ENCODE data around the gene NVL. TPM values are rescaled to one million over a fixed set of nuclear protein-coding genes. Genes with fewer than 3 reads are reported as not detected.

NVL gene
- total and polyA plus RNA-seq, 2 of the 4 experiments (the other 2 are of a cell fraction) = 16.5 to 18.4 TPM

DNA sequence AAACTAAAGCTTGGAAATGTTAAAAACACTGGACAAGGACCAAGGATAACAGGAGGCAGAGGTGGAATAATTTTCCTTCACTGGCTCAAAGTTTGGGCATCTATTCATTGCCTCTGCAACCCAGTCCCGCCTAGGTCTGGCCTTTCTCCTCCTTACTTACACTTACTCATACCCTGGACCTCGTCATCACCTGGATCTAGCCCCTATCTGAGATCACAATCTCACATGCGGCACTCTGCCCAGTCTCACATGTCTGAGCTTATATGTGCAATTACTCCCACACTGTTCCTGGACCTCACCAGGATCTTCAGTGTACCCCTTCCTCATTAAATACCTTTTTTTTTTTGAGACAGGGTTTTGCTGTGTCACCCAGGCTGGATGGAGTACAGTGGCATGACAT lies 37.6 kb downstream of the NVL start:
- Histone ChIP-seq H3K23ac (ENCODE audit: low read depth, low read length) (no peak overlapping the region), H3K14ac (replicated peaks; ENCODE audit: low read depth, low read length) (no peak overlapping the region), H3K4me2 (ENCODE audit: low read depth, low read length) (no peak overlapping the region), H2AK5ac (ENCODE audit: low read depth, low read length) (no peak overlapping the region), H3K9me3 (ENCODE audit: control insufficient read depth, insufficient read depth, low read length) (no peaks in the 10 kb centered on the region), H2BK15ac (ENCODE audit: low read depth, low read length) (no peak overlapping the region), H3K36me3 (ENCODE audit: control insufficient read depth, insufficient read depth, low read length) (peaks cover 30% of the 10 kb centered on the region), H3K4ac (ENCODE audit: low read depth, low read length) (no peak overlapping the region), H3K79me1 (ENCODE audit: low read depth in 1 of 2, low read length in 2 of 2) (no peaks in the 10 kb centered on the region; a peak in 1 of 4 replicates), H2BK5ac (ENCODE audit: low read depth, low read length, poor library complexity, severe bottlenecking) (no peak overlapping the region), H3K4me1 (ENCODE audit: control insufficient read depth, insufficient read depth, low read length) (no peaks in the 10 kb centered on the region), H4K20me1 (ENCODE audit: insufficient read depth, low read length) (no peaks in the 10 kb centered on the region), H3K27me3 (ENCODE audit: control insufficient read depth, insufficient read depth, low read length) (no peaks in the 10 kb centered on the region), H4K8ac (ENCODE audit: low read depth in 2 of 2, low read length in 2 of 2) (no peak overlapping the region), H3K18ac (ENCODE audit: low read depth, low read length) (no peak overlapping the region), H4K91ac (ENCODE audit: insufficient read depth, low read depth, low read length) (no peak overlapping the region), H3K56ac (ENCODE audit: extremely low read depth, insufficient read depth, low read length) (no peak overlapping the region), H3K9ac (ENCODE audit: low read depth, low read length) (no peak overlapping the region), H2BK20ac (ENCODE audit: low read depth, low read length) (no peak overlapping the region), H2AK9ac (replicated peaks; ENCODE audit: low read depth, low read length, poor library complexity) (no peak overlapping the region), H3K9me1 (ENCODE audit: insufficient read depth, low read length) (no peaks in the 10 kb centered on the region), H3K4me3 (ENCODE audit: insufficient read depth, low read depth, low read length) (no peak overlapping the region), H4K5ac (ENCODE audit: low read depth, low read length) (no peak overlapping the region), H3K27ac (ENCODE audit: insufficient read depth, low read length) (no peak overlapping the region), H2BK120ac (ENCODE audit: low read depth, low read length) (no peak overlapping the region), H2AFZ (replicated peaks; ENCODE audit: low read length, poor library complexity) (no peak overlapping the region)
- CTCF ChIA-PET = no interaction called here
- BruUV-seq (replicated peaks) = no TSS peak
- DNase-seq (no peak), ATAC-seq (ENCODE audit: low read depth) (no peak)
- POLR2A ChIA-PET (ENCODE audit: unreplicated experiment) = no interaction called here
- intact Hi-C loops (cut with micrococcal nuclease) = no loop called here
- 100% methylated on average over 2 of the region's 3 CpGs; no CpG with 5 or more reads in 1 of the 2 experiments for WGBS, 2 experiments (ENCODE audit: extremely low coverage in 2 of 2, insufficient read length in 1 of 2)
- in situ Hi-C loops (cut with MboI; ENCODE audit: low sequenced_read_pairs) = no loop called here
- TF ChIP-seq CHD1 (IDR thresholded peaks at IDR 0.05; ENCODE audit: low read depth, low read length) (no peak), FOS (IDR thresholded peaks at IDR 0.05; ENCODE audit: low read depth, low read length) (no peak), RAD21 (IDR thresholded peaks at IDR 0.05; ENCODE audit: low read length) (no peak), MAFK (IDR thresholded peaks at IDR 0.05; ENCODE audit: low read depth, low read length) (no peak), RCOR1 (IDR thresholded peaks at IDR 0.05; ENCODE audit: insufficient replicate concordance, low read length) (no peak)
- TF ChIP-seq, protein P1, sequence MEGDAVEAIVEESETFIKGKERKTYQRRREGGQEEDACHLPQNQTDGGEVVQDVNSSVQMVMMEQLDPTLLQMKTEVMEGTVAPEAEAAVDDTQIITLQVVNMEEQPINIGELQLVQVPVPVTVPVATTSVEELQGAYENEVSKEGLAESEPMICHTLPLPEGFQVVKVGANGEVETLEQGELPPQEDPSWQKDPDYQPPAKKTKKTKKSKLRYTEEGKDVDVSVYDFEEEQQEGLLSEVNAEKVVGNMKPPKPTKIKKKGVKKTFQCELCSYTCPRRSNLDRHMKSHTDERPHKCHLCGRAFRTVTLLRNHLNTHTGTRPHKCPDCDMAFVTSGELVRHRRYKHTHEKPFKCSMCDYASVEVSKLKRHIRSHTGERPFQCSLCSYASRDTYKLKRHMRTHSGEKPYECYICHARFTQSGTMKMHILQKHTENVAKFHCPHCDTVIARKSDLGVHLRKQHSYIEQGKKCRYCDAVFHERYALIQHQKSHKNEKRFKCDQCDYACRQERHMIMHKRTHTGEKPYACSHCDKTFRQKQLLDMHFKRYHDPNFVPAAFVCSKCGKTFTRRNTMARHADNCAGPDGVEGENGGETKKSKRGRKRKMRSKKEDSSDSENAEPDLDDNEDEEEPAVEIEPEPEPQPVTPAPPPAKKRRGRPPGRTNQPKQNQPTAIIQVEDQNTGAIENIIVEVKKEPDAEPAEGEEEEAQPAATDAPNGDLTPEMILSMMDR (conservative IDR thresholded peaks at IDR 0.05; ENCODE audit: low read depth, low read length) = no peak
- TF ChIP-seq, protein P2, sequence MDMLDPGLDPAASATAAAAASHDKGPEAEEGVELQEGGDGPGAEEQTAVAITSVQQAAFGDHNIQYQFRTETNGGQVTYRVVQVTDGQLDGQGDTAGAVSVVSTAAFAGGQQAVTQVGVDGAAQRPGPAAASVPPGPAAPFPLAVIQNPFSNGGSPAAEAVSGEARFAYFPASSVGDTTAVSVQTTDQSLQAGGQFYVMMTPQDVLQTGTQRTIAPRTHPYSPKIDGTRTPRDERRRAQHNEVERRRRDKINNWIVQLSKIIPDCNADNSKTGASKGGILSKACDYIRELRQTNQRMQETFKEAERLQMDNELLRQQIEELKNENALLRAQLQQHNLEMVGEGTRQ (IDR thresholded peaks at IDR 0.05; ENCODE audit: low read depth, low read length) = no peak
- dilution Hi-C loops (cut with HindIII; ENCODE audit: low sequenced_read_pairs, unreplicated experiment) = no loop called here

Measured in IMR-90 (cell line).